PC-9 (cell line): ENCODE measurements around the gene PYCR2. TPM values are rescaled to one million over a fixed set of nuclear protein-coding genes. Genes with fewer than 3 reads are reported as not detected.
A peak's percentile ranks its signal among the peaks of the same experiment; 100 is the strongest.

Experiments used
- BruUV-seq: library from RNA; stranded (reverse); fragments of 400-500 nt; replicated peaks from 2 replicates; lab custom pipeline; 2021; lab: Mats Ljungman, UMichigan
- CTCF ChIA-PET: fragments of 300-600 bp; sonication (Branson Sonifier 250); formaldehyde crosslinking; loops from one replicate; lab custom pipeline; 2022; ENCODE audit warnings: antibody characterized with exemption; lab: Charles Lee
- POLR2A ChIA-PET: fragments of 300-600 bp; sonication (Branson Sonifier 250); formaldehyde crosslinking; loops from one replicate; lab custom pipeline; 2022; ENCODE audit warnings: antibody characterized with exemption; ENCODE audit not compliant: unreplicated experiment; lab: Charles Lee
- DNase-seq, 2 experiments: peaks; one replicate each; pipeline versions ENCODE4 v3.0.0 to v3.0.0-alpha.2; 2015 to 2022; ENCODE audit warnings: mixed read lengths in 1 of 2
- H2AFZ ChIP-seq: fragments of 200-600 bp; sonication (generic); 2 replicates; pipeline ENCODE4 v1.8.1; 2017; ENCODE audit warnings: antibody characterized with exemption
- H3F3A ChIP-seq: fragments of 200-600 bp; sonication (generic); 2 replicates; pipeline ENCODE4 v1.8.1; 2017; ENCODE audit warnings: antibody characterized with exemption, mild to moderate bottlenecking, low read depth; ENCODE audit not compliant: insufficient read depth
- H3K27ac ChIP-seq: fragments of 200-600 bp; sonication (generic); 2 replicates; pipeline ENCODE4 v1.6.1; 2016; ENCODE audit warnings: mixed run types
- H3K27me3 ChIP-seq: fragments of 200-600 bp; sonication (generic); 2 replicates; pipeline ENCODE4 v1.6.1; 2016; ENCODE audit warnings: low read depth, mixed run types; ENCODE audit not compliant: insufficient read depth
- H3K36me3 ChIP-seq: fragments of 200-600 bp; sonication (generic); 2 replicates; pipeline ENCODE4 v1.6.1; 2016; ENCODE audit warnings: low read depth, mixed run types
- H3K4me1 ChIP-seq: fragments of 200-600 bp; sonication (generic); replicated peaks from 2 replicates; pipeline ENCODE4 v1.6.1; 2016; ENCODE audit warnings: mixed run types; ENCODE audit not compliant: insufficient read depth
- H3K4me2 ChIP-seq: fragments of 200-600 bp; sonication (generic); 2 replicates; pipeline ENCODE4 v1.6.1; 2017; ENCODE audit warnings: mixed run types
- H3K4me3 ChIP-seq: fragments of 200-600 bp; sonication (generic); 2 replicates; pipeline ENCODE4 v1.6.1; 2016; ENCODE audit warnings: mixed run types
- H3K79me2 ChIP-seq: fragments of 200-600 bp; sonication (generic); 2 replicates; pipeline ENCODE4 v1.6.1; 2017; ENCODE audit warnings: low read depth, mixed run types
- H3K9me2 ChIP-seq: fragments of 200-600 bp; sonication (generic); 2 replicates; pipeline ENCODE4 v1.8.1; 2017; ENCODE audit warnings: mild to moderate bottlenecking; ENCODE audit not compliant: insufficient read depth
- H3K9me3 ChIP-seq: fragments of 200-600 bp; sonication (generic); 2 replicates; pipeline ENCODE4 v1.8.1; 2016; ENCODE audit warnings: low read depth; ENCODE audit not compliant: insufficient read depth
- H4K20me1 ChIP-seq: fragments of 200-600 bp; sonication (generic); 2 replicates; pipeline ENCODE4 v1.8.1; 2017; ENCODE audit not compliant: insufficient read depth
- CTCF ChIP-seq: fragments of 200-600 bp; sonication (generic); conservative IDR thresholded peaks from 2 replicates; pipeline ENCODE4 v1.6.1; 2017; ENCODE audit warnings: mixed run types, antibody characterized with exemption, mild to moderate bottlenecking, moderate library complexity
- EZH2 ChIP-seq: fragments of 200-600 bp; sonication (generic); IDR thresholded peaks from 2 replicates; pipeline ENCODE4 v1.8.0; 2017; ENCODE audit warnings: antibody characterized with exemption, low read depth
- intact Hi-C: fragments of 100-400 bp; cut with micrococcal nuclease; formaldehyde crosslinking; loops from one replicate; pipeline ENCODE4 v1.10.0; 2022; ENCODE audit not compliant: unreplicated experiment
- total RNA-seq: library from RNA; stranded (reverse); gene quantifications from 2 replicates; pipeline ENCODE4 v1.2.3, GENCODE V29; 2021

Gene PYCR2
- total RNA-seq, 1 experiment from 2014 or later = 100 TPM

GRCh38 chr1:225963735-225964530, 39.9 kb upstream of the PYCR2 start:
- no peak for TF ChIP-seq EZH2
- H3F3A ChIP-seq = peaks cover 6% of the 10 kb centered on the region
- no TSS peak for BruUV-seq
- H3K4me3 ChIP-seq = no peak overlapping the region
- H3K36me3 ChIP-seq = no peaks in the 10 kb centered on the region
- intact Hi-C loops = no loop called here
- H3K4me2 ChIP-seq = no peak overlapping the region
- POLR2A ChIA-PET = no interaction called here
- CTCF ChIA-PET = no interaction called here
- no peak overlapping the region for H3K27ac ChIP-seq
- DNase-seq = no peak
- H4K20me1 ChIP-seq = no peaks in the 10 kb centered on the region
- no peak overlapping the region for H2AFZ ChIP-seq
- no peaks in the 10 kb centered on the region for H3K27me3 ChIP-seq
- no peaks in the 10 kb centered on the region for H3K9me3 ChIP-seq
- no peaks in the 10 kb centered on the region for H3K79me2 ChIP-seq
- H3K9me2 ChIP-seq = no peaks in the 10 kb centered on the region
- H3K4me1 ChIP-seq = no peaks in the 10 kb centered on the region

- Histone ChIP-seq H4K20me1 (no peaks in the 10 kb centered on the region), H3K4me1 (no peaks in the 10 kb centered on the region), H2AFZ (no peak overlapping the region), H3K4me2 (no peak overlapping the region), H3K36me3 (no peaks in the 10 kb centered on the region), H3K9me3 (no peaks in the 10 kb centered on the region), H3K27me3 (no peaks in the 10 kb centered on the region), H3K79me2 (no peaks in the 10 kb centered on the region), H3K9me2 (no peaks in the 10 kb centered on the region), H3K4me3 (no peak overlapping the region), H3F3A (no peaks in the 10 kb centered on the region), H3K27ac (no peak overlapping the region)
- intact Hi-C loops = no loop called here
- ChIA-PET CTCF (no interaction called here), POLR2A (no interaction called here)
- no TSS peak for BruUV-seq
- DNase-seq = peak in 1 of 2 experiments; percentile 20
- peak; percentile 42; the same call in 1 of the 2 replicates for TF ChIP-seq CTCF
- no peak for TF ChIP-seq EZH2
Measured at GRCh38 chr1:225962440-225962975, 38.5 kb upstream of the PYCR2 start.

GRCh38 chr1:225961659-225962439, 37.8 kb upstream of the PYCR2 start:
- H3K4me2 ChIP-seq = no peak overlapping the region
- H3F3A ChIP-seq = no peaks in the 10 kb centered on the region
- H3K27ac ChIP-seq = no peak overlapping the region
- no peaks in the 10 kb centered on the region for H3K9me3 ChIP-seq
- ChIA-PET CTCF (no interaction called here), POLR2A (no interaction called here)
- H3K4me3 ChIP-seq = no peak overlapping the region
- no peak for DNase-seq
- no peaks in the 10 kb centered on the region for H4K20me1 ChIP-seq
- no peaks in the 10 kb centered on the region for H3K9me2 ChIP-seq
- no peak overlapping the region for H2AFZ ChIP-seq
- no peak for TF ChIP-seq EZH2
- no peak for TF ChIP-seq CTCF
- intact Hi-C loops = no loop called here
- H3K27me3 ChIP-seq = no peaks in the 10 kb centered on the region
- H3K36me3 ChIP-seq = no peaks in the 10 kb centered on the region
- no TSS peak for BruUV-seq
- no peaks in the 10 kb centered on the region for H3K79me2 ChIP-seq
- H3K4me1 ChIP-seq = no peaks in the 10 kb centered on the region
